Panc1 (cell line): ENCODE results near the gene HOXA5.

Source experiments
- POLR2AphosphoS5 ChIP-seq: IDR thresholded peaks from 2 replicates; pipeline ENCODE4 v1.6.1; 2012; ENCODE audit warnings: mild to moderate bottlenecking, low read depth, low read length, moderate library complexity
- TF ChIP-seq, protein P1 (sequence below): fragments of 450-650 bp; IDR thresholded peaks from 2 replicates; pipeline ENCODE4 v1.5.1; 2017; ENCODE audit warnings: mild to moderate bottlenecking
- TF ChIP-seq, protein P2 (sequence below), 2 experiments: IDR thresholded peaks; 2 replicates each; pipeline ENCODE4 v1.6.1; 2011 to 2012; ENCODE audit warnings: low read depth in 2 of 2, control low read depth in 1 of 2, low read length in 1 of 2, mild to moderate bottlenecking in 1 of 2, moderate library complexity in 1 of 2; ENCODE audit not compliant: insufficient read depth in 1 of 2

DNA sequence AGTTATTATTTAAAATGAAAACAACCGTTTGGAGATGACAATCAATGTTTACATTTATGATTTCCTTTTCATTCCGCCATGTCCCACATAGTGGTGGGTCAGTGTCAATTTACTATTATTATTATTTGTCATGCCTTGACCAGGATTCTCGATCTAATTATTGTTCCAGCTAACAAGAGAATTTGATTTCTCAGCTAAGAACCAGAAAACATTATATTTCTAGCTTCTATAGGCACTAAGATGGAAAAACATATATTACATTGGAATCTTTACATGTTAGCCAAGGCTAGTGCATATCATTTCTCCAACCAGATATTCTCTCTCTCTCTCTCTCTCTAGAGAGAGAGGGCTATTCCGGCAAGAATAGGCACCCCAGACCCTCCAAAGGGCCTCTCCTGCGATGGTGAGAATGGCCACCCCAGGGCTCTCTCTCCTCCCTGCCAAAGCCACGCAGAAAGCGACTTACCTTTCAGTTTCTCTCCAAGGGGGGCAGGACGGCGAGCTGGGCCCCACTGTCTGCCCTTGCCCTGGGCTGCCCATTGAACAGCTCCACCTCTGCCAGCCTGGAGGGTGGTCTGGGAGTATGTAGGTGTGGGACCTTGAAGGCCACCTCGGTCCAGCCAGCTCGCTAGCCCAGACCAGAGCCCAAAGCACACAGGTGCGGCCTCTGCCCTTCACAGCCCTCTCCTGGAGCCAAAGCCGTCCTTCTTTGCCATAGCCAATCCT lies 6.5 kb upstream of the HOXA5 start:
- TF ChIP-seq, protein P1, sequence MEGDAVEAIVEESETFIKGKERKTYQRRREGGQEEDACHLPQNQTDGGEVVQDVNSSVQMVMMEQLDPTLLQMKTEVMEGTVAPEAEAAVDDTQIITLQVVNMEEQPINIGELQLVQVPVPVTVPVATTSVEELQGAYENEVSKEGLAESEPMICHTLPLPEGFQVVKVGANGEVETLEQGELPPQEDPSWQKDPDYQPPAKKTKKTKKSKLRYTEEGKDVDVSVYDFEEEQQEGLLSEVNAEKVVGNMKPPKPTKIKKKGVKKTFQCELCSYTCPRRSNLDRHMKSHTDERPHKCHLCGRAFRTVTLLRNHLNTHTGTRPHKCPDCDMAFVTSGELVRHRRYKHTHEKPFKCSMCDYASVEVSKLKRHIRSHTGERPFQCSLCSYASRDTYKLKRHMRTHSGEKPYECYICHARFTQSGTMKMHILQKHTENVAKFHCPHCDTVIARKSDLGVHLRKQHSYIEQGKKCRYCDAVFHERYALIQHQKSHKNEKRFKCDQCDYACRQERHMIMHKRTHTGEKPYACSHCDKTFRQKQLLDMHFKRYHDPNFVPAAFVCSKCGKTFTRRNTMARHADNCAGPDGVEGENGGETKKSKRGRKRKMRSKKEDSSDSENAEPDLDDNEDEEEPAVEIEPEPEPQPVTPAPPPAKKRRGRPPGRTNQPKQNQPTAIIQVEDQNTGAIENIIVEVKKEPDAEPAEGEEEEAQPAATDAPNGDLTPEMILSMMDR: no peak
- TF ChIP-seq, protein P2, sequence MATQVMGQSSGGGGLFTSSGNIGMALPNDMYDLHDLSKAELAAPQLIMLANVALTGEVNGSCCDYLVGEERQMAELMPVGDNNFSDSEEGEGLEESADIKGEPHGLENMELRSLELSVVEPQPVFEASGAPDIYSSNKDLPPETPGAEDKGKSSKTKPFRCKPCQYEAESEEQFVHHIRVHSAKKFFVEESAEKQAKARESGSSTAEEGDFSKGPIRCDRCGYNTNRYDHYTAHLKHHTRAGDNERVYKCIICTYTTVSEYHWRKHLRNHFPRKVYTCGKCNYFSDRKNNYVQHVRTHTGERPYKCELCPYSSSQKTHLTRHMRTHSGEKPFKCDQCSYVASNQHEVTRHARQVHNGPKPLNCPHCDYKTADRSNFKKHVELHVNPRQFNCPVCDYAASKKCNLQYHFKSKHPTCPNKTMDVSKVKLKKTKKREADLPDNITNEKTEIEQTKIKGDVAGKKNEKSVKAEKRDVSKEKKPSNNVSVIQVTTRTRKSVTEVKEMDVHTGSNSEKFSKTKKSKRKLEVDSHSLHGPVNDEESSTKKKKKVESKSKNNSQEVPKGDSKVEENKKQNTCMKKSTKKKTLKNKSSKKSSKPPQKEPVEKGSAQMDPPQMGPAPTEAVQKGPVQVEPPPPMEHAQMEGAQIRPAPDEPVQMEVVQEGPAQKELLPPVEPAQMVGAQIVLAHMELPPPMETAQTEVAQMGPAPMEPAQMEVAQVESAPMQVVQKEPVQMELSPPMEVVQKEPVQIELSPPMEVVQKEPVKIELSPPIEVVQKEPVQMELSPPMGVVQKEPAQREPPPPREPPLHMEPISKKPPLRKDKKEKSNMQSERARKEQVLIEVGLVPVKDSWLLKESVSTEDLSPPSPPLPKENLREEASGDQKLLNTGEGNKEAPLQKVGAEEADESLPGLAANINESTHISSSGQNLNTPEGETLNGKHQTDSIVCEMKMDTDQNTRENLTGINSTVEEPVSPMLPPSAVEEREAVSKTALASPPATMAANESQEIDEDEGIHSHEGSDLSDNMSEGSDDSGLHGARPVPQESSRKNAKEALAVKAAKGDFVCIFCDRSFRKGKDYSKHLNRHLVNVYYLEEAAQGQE (IDR thresholded peaks at IDR 0.05; ENCODE audit: insufficient read depth in 1 of 2, low read depth in 2 of 2, low read length in 1 of 2): no peak
- TF ChIP-seq POLR2AphosphoS5: no peak
